HepG2 (cell line): ENCODE results near the gene MED10. TPM values are rescaled to one million over a fixed set of nuclear protein-coding genes. Genes with fewer than 3 reads are reported as not detected.

ENCODE experiments used
- ATAC-seq: fragments of 200-7000 bp; cut with Tn5 transposase; 3 replicates; pipeline ENCODE4 v1.9.1; 2020; ENCODE audit warnings: mild to moderate bottlenecking, moderate library complexity
- BruUV-seq: library from RNA; stranded (reverse); fragments of 400-500 nt; replicated peaks from 2 replicates; lab custom pipeline; 2021; lab: Mats Ljungman, UMichigan
- CTCF ChIA-PET: fragments of 300-600 bp; formaldehyde crosslinking; extraction: SDS; loops from one replicate; lab custom pipeline; 2021; ENCODE audit warnings: low total read pairs, inconsistent platforms, low intra/inter-chr PET ratio; lab: Yijun Ruan, JAX
- POLR2A ChIA-PET: fragments of 350-600 bp; sonication (Branson Sonifier 250); formaldehyde crosslinking; loops from one replicate; lab custom pipeline; 2020; ENCODE audit warnings: antibody characterized with exemption, inconsistent platforms; lab: Yijun Ruan, JAX
- DNase-seq: peaks from one replicate; pipeline ENCODE4 v3.0.0-alpha.2; 2015; ENCODE audit warnings: low spot score
- FAIRE-seq: peaks from 3 replicates; lab custom pipeline; 2011; peaks lifted over from hg19 to GRCh38; lab: Jason Lieb, UNC
- H2AFZ ChIP-seq: one replicate; pipeline ENCODE4 v1.6.1; 2011; ENCODE audit warnings: low read length, inconsistent platforms
- H3K27ac ChIP-seq: fragments of 300-600 bp; 3 replicates; pipeline ENCODE4 v1.8.0; 2011; ENCODE audit warnings: mixed run types, mild to moderate bottlenecking, mixed read lengths, low read length, inconsistent platforms; ENCODE audit not compliant: insufficient read depth; ENCODE audit errors: extremely low read length
- H3K27me3 ChIP-seq, 2 experiments: fragments of 200-600 bp in 1 of 2; 2 replicates in 1 of 2; 3 replicates in 1 of 2; pipeline versions ENCODE4 v1.6.0 to v1.8.0; 2011; ENCODE audit warnings: low read length in 2 of 2, mild to moderate bottlenecking in 2 of 2, moderate library complexity in 2 of 2, inconsistent platforms in 1 of 2; ENCODE audit not compliant: insufficient read depth in 2 of 2, control insufficient read depth in 1 of 2
- H3K36me3 ChIP-seq, 2 experiments: fragments of 200-600 bp in 1 of 2; replicated peaks in 1 of 2; 2 replicates in 1 of 2; 3 replicates in 1 of 2; pipeline versions ENCODE4 v1.5.1 to v1.8.0; 2011; ENCODE audit warnings: low read length in 2 of 2, inconsistent platforms in 1 of 2; ENCODE audit not compliant: insufficient read depth in 2 of 2, control insufficient read depth in 1 of 2
- H3K4me1 ChIP-seq: 2 replicates; pipeline ENCODE4 v1.5.1; 2012; ENCODE audit warnings: low read length, inconsistent platforms; ENCODE audit not compliant: insufficient read depth
- H3K4me2 ChIP-seq: 2 replicates; pipeline ENCODE4 v1.6.0; 2011; ENCODE audit warnings: low read depth, low read length, inconsistent platforms
- H3K4me3 ChIP-seq, 3 experiments: fragments of 200-600 bp in 1 of 3; sonication (generic), shearing (Covaris generic) in 1 of 3; replicated peaks in 1 of 3; 2 replicates each; pipeline ENCODE4 v1.5.1; 2011 to 2016; ENCODE audit warnings: low read length in 3 of 3, inconsistent platforms in 2 of 3, low read depth in 2 of 3, mild to moderate bottlenecking in 2 of 3, control low read depth in 1 of 3, mixed read lengths in 1 of 3; ENCODE audit not compliant: insufficient read depth in 1 of 3
- H3K79me2 ChIP-seq: one replicate; pipeline ENCODE4 v1.6.1; 2011; ENCODE audit warnings: low read length, inconsistent platforms; ENCODE audit not compliant: insufficient read depth
- H3K9ac ChIP-seq: 2 replicates; pipeline ENCODE4 v1.6.0; 2011; ENCODE audit warnings: mild to moderate bottlenecking, low read depth, low read length, inconsistent platforms; ENCODE audit not compliant: insufficient read depth
- H3K9me3 ChIP-seq: 2 replicates; pipeline ENCODE4 v1.5.1; 2012; ENCODE audit warnings: mild to moderate bottlenecking, low read length
- H4K20me1 ChIP-seq: 2 replicates; pipeline ENCODE4 v1.6.0; 2011; ENCODE audit warnings: inconsistent platforms, mild to moderate bottlenecking, low read length, moderate library complexity; ENCODE audit not compliant: insufficient read depth
- ARNTL ChIP-seq: sonication (generic); formaldehyde crosslinking; IDR thresholded peaks from 2 replicates; pipeline ENCODE4 v1.4.0; 2020; ENCODE audit warnings: mild to moderate bottlenecking, missing genetic modification reagents
- BATF2 ChIP-seq: sonication (generic); formaldehyde crosslinking; IDR thresholded peaks from 2 replicates; pipeline ENCODE4 v1.8.0; 2022; ENCODE audit warnings: mild to moderate bottlenecking, missing genetic modification reagents, moderate library complexity
- BCLAF1 ChIP-seq: fragments of 450-650 bp; IDR thresholded peaks from 2 replicates; pipeline ENCODE4 v1.6.1; 2017; ENCODE audit warnings: mild to moderate bottlenecking
- CCAR2 ChIP-seq: fragments of 200-400 bp; formaldehyde crosslinking; optimal IDR thresholded peaks from 2 replicates; pipeline ENCODE3; 2018; ENCODE audit warnings: low read depth, mild to moderate bottlenecking, low read length, moderate library complexity
- CENPX ChIP-seq: sonication (generic); formaldehyde crosslinking; IDR thresholded peaks from 2 replicates; pipeline ENCODE4 v1.9.0; 2021; ENCODE audit warnings: mild to moderate bottlenecking, missing genetic modification reagents, moderate library complexity
- DNMT1 ChIP-seq: sonication (generic); formaldehyde crosslinking; IDR thresholded peaks from 2 replicates; pipeline ENCODE4 v1.5.1; 2020; ENCODE audit warnings: mild to moderate bottlenecking, missing genetic modification reagents
- GABPB1 ChIP-seq: IDR thresholded peaks from 2 replicates; pipeline ENCODE4 v1.6.1; 2016; ENCODE audit warnings: mild to moderate bottlenecking, missing genetic modification reagents, moderate library complexity, missing compliant biosample characterization
- KAT8 ChIP-seq: IDR thresholded peaks from 2 replicates; pipeline ENCODE4 v1.6.1; 2016; ENCODE audit warnings: missing genetic modification reagents, missing compliant biosample characterization
- NCOA5 ChIP-seq: sonication (generic); formaldehyde crosslinking; IDR thresholded peaks from 2 replicates; pipeline ENCODE4 v1.4.0; 2020; ENCODE audit warnings: missing genetic modification reagents
- NR2F6 ChIP-seq, 2 experiments: IDR thresholded peaks; 2 replicates each; pipeline ENCODE4 v1.6.1; 2016; ENCODE audit warnings: antibody characterized with exemption in 1 of 2, mild to moderate bottlenecking in 1 of 2
- REXO4 ChIP-seq: sonication (generic); formaldehyde crosslinking; IDR thresholded peaks from 2 replicates; pipeline ENCODE4 v1.8.0; 2022; ENCODE audit warnings: missing genetic modification reagents, mild to moderate bottlenecking, borderline replicate concordance
- SATB2 ChIP-seq: sonication (generic); formaldehyde crosslinking; IDR thresholded peaks from 2 replicates; pipeline ENCODE4 v1.5.0; 2020; ENCODE audit warnings: missing genetic modification reagents
- SRY ChIP-seq: sonication (generic); formaldehyde crosslinking; IDR thresholded peaks from 2 replicates; pipeline ENCODE4 v1.8.0; 2022; ENCODE audit warnings: mild to moderate bottlenecking, missing genetic modification reagents
- ZBTB1 ChIP-seq: sonication (generic); formaldehyde crosslinking; IDR thresholded peaks from 2 replicates; pipeline ENCODE4 v1.4.0; 2020; ENCODE audit warnings: missing genetic modification reagents, borderline replicate concordance
- ZFP62 ChIP-seq: sonication (generic); formaldehyde crosslinking; IDR thresholded peaks from 2 replicates; pipeline ENCODE4 v1.4.0; 2020; ENCODE audit warnings: missing genetic modification reagents
- ZNF24 ChIP-seq: fragments of 450-650 bp; IDR thresholded peaks from 2 replicates; pipeline ENCODE4 v1.6.1; 2017; ENCODE audit warnings: antibody characterized with exemption, mild to moderate bottlenecking
- ZNF275 ChIP-seq: sonication (generic); formaldehyde crosslinking; IDR thresholded peaks from 2 replicates; pipeline ENCODE4 v1.8.0; 2022; ENCODE audit warnings: missing genetic modification reagents, mild to moderate bottlenecking, inconsistent platforms, borderline replicate concordance
- ZNF335 ChIP-seq: sonication (generic); formaldehyde crosslinking; IDR thresholded peaks from 2 replicates; pipeline ENCODE4 v1.4.0; 2020; ENCODE audit warnings: missing genetic modification reagents
- ZNF7 ChIP-seq: IDR thresholded peaks from 2 replicates; pipeline ENCODE4 v1.6.1; 2016; ENCODE audit warnings: missing biosample characterization, missing genetic modification reagents
- ZNF850 ChIP-seq: sonication (generic); formaldehyde crosslinking; conservative IDR thresholded peaks from 2 replicates; pipeline ENCODE4 v1.9.0; 2021; ENCODE audit warnings: mild to moderate bottlenecking, missing genetic modification reagents
- ZSCAN12 ChIP-seq: sonication (generic); formaldehyde crosslinking; IDR thresholded peaks from 2 replicates; pipeline ENCODE4 v1.9.0; 2021; ENCODE audit warnings: mild to moderate bottlenecking, missing genetic modification reagents
- WGBS: methylation state at CpG from one replicate; pipeline ENCODE4 v1.1.6; 2017; ENCODE audit warnings: low lambda C conversion rate; 5-methylcytosine and 5-hydroxymethylcytosine counted together
- in situ Hi-C: cut with HindIII; loops from 2 replicates; pipeline ENCODE4 v1.10.0; 2017; ENCODE audit warnings: low pct_unique_long_range_greater_than_20kb; ENCODE audit not compliant: extremely low pct_ligation_motif_present
- intact Hi-C: fragments of 100-400 bp; cut with micrococcal nuclease; formaldehyde crosslinking; loops from one replicate; pipeline ENCODE4 v1.10.0; 2022; ENCODE audit not compliant: unreplicated experiment
- polyA plus RNA-seq, 8 experiments: library from polyadenylated mRNA; depleted of rRNA in 3 of 8; stranded (reverse) in 7 of 8; unstranded in 1 of 8; fragments of >200 nt; fragmentation: Illumina TruSeq in 4 of 8; extraction: Trizol in 4 of 8; gene quantifications; 2 replicates each; pipeline versions ENCODE4 v1.2.1 to v1.2.3, GENCODE V29; 2011 to 2016; ENCODE audit warnings: low read depth in 4 of 8, missing spikeins in 1 of 8, mixed read lengths in 1 of 8; ENCODE audit not compliant: insufficient read depth in 1 of 8
- total RNA-seq, 5 experiments: library from RNA; depleted of rRNA; stranded (reverse); fragments of >200 nt; fragmentation: Illumina TruSeq; extraction: Trizol; gene quantifications; 2 replicates each; pipeline ENCODE4 v1.2.3, GENCODE V29; 2016; ENCODE audit warnings: low read depth in 1 of 5

The MED10 gene
- total and polyA plus RNA-seq, 2 of the 13 experiments (the other 11 are each of a cell fraction or from before 2014, with no cell fraction given) = 11.2 to 23.7 TPM

GRCh38 chr5:6347673-6348072 is 30.7 kb downstream of the MED10 start (continued):
- TF ChIP-seq BATF2 (CRISPR knock-in tag) = no peak
- TF ChIP-seq ZSCAN12 (CRISPR knock-in tag) = no peak
- TF ChIP-seq REXO4 = no peak

- ChIA-PET CTCF (no interaction called here), POLR2A (no interaction called here)
- no peak for FAIRE-seq
- Histone ChIP-seq H3K4me2 (no peak overlapping the region), H3K27me3 (peaks cover 1 to 3% of the 10 kb centered on the region in 2 experiments; a peak in 3 of 5 replicates), H3K36me3 (no peaks in the 10 kb centered on the region), H3K4me3 (no peak overlapping the region), H4K20me1 (no peaks in the 10 kb centered on the region), H3K4me1 (no peaks in the 10 kb centered on the region), H2AFZ (no peak overlapping the region), H3K9ac (no peak overlapping the region), H3K27ac (no peak overlapping the region), H3K79me2 (no peaks in the 10 kb centered on the region), H3K9me3 (no peaks in the 10 kb centered on the region)
- WGBS = 15% methylated on average over 4 of the region's 4 CpGs
- DNase-seq = no peak
- no TSS peak for BruUV-seq
- in situ Hi-C loops (no loop called here), intact Hi-C loops (no loop called here)
- ATAC-seq = no peak
- TF ChIP-seq ZNF7 (no peak), NCOA5 (CRISPR knock-in tag) (no peak), GABPB1 (CRISPR knock-in tag) (no peak), SATB2 (CRISPR knock-in tag) (no peak), DNMT1 (CRISPR knock-in tag) (no peak), ZBTB1 (CRISPR knock-in tag) (no peak), ZNF850 (no peak), ZNF335 (CRISPR knock-in tag) (no peak), BCLAF1 (no peak), SRY (CRISPR knock-in tag) (no peak), CCAR2 (no peak), ARNTL (CRISPR knock-in tag) (no peak), KAT8 (CRISPR knock-in tag) (no peak), ZFP62 (CRISPR knock-in tag) (no peak), CENPX (CRISPR knock-in tag) (no peak), NR2F6 (IDR thresholded peaks at IDR 0.05) (no peak), NR2F6 (CRISPR knock-in tag; IDR thresholded peaks at IDR 0.05) (no peak), ZNF24 (no peak), ZNF275 (CRISPR knock-in tag) (no peak)
Observed at GRCh38 chr5:6347165-6347564, 31.2 kb downstream of the MED10 start.
